GM19193 (cell line): ENCODE measurements around the gene ARPC4.

Experiments
- POLR2A ChIP-seq: IDR thresholded peaks from 4 replicates; pipeline ENCODE4 v1.6.1; 2011; ENCODE audit not compliant: insufficient read depth, insufficient read length; ENCODE audit errors: extremely low read depth

Gene ARPC4

GRCh38 chr3:9825451-9826040 is 32.7 kb downstream of the ARPC4 start:
- no peak for TF ChIP-seq POLR2A

- TF ChIP-seq POLR2A: no peak
Measured at GRCh38 chr3:9826815-9827573, 34.1 kb downstream of the ARPC4 start.

GRCh38 chr3:9828801-9829755 is 36.2 kb downstream of the ARPC4 start:
- TF ChIP-seq POLR2A: no peak

GRCh38 chr3:9831253-9831652 is 38.4 kb downstream of the ARPC4 start:
- TF ChIP-seq POLR2A: no peak

GRCh38 chr3:9833078-9833477 is 40.2 kb downstream of the ARPC4 start:
- TF ChIP-seq POLR2A: no peak

GRCh38 chr3:9834520-9835380 is 41.9 kb downstream of the ARPC4 start:
- no peak for TF ChIP-seq POLR2A

DNA sequence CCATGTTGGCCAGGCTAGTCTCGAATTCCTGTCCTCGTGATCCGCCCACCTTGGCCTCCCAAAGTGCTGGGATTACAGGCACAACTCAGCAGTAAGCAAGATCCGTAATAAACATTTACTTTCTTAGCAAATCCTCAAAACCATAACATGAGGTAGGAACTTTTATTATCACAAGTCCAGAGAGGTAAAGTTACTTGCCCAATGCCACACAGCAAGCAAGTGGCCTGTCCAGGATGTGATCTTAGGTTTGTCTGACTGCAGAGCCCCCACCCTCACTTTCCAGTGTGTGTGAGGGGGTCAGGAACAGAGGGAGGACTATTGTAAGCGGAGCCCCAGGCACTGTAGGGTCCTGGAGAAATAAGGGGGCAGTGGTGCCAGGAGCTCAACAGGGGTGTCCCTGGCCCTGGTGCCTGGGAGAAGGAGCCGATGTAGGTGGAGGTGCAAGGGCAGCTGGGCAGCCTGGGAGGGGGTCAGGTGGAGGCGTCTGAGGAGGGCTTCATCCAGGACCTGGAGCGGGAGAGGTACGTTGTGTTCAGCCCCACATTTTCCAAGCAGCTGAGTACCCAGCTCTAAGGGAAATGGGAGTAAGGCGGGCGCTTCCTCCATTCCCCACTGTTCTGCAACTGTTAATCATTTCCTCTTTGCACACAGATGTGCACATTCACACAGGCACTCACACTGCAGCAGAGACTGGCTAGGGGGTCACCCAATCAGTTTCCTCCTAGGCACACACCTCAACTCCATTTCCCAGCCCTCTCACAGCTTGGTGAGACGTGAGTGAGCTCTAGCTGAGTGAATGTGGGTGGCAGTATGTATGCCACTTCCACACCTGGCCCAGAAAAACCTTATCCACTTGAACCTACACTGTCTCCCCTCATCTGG is 45.1 kb downstream of the ARPC4 start:
- TF ChIP-seq POLR2A: no peak

DNA sequence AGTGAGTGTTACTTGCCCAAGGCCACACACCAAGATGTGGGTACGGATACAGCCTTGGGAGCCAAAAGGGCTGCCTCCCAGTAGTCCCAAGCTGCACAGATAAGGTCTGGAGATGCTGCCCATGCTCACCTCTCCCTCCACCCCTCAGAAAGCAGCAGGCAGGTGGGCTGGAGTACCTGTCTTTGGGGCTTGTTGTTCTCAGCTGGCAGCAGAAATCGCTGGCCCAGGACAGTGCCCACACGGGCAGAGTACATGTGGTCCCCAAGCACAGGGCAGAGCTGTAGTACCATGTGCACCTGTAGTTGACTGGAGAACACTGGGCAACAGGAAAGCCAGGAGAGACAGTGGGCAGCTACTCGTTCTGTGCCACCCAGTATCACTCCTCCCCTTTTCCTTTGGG is 46.0 kb downstream of the ARPC4 start:
- no peak for TF ChIP-seq POLR2A

DNA sequence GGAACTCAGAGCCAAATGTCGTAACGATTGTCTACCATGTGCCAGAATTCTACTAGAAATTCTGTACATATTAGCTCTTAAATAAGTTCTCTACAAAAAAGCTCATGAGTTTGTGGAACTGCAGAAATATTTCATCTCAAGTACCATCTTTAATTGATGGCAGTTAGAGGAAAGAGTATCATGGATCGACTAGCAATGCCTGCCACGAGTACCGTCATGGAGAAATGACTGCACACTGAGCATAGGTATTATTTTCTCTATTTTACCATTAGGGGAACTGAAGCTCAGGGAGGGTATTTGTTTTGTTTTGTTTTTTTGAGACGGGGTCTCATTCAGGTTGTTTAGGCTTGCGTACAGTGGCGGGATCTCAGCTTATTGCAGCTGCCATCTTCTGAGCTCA is 48.1 kb downstream of the ARPC4 start:
- no peak for TF ChIP-seq POLR2A

DNA sequence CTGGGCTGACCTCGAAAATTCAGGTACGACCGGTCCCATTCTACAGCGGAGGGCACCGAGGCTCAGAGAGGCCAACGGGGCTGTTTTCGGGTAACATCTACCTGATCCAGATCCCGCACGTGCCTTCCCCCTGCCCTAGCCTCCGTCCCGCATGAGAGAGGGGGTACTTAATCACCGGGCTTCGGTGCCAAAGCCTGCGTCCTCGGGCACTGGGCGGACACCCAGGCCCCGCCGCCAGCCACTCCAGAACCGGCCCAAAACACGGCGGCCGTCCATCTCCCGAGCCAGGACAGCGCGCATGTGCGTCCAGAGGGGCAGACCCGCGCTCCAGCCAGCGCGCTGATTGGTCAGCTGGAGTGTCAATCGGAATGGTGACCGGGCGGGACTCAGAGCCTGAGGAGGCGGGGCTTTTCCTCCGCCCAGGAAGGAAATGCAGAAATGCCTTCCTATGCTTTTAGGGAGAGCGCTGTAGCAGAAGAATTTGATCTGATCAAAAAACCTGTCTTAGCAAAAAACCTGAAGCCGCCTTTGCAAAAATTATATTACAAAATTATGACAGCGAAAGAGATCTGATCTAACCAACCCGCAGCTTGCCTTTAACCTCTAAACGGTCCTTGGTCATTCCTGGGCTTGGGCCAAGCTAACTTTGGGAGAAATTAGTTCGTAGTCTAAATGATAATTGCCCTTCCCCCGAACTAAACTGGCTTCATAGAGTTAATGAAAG is 51.0 kb downstream of the ARPC4 start, which contains the start of gene RPUSD3:
Gene RPUSD3, minus strand, starts transcription at position 294 of the 724 bp plus-strand sequence. Its CDS starts 18 bp downstream, at position 276.
- peak; percentile 81 for TF ChIP-seq POLR2A

DNA sequence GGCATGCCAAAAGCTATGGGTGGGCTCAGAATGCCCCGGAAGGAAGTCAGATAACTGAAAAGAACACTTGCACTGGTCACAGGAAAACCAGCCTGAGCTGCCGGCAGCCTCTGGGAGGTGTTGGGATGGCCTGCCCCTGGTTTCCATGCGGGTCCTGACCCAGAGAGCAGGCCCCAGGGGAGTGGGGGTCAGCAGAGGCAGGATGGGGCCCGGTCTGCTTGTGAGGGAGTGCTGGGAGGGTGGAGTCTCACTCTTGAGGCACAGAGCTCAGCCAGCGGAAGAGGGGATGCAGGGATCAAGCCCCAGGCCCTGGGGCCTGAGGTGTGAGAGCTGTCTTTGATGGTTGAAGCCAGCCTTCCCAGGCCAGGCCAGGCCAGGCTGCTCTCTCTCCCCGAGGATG is 53.3 kb downstream of the ARPC4 start:
- no peak for TF ChIP-seq POLR2A

- no peak for TF ChIP-seq POLR2A
Measured at GRCh38 chr3:9846931-9847488, 54.1 kb downstream of the ARPC4 start.
